HG03565 (cell line): ENCODE results near the gene TRIM24.
"Not testable (repeated sequence)": the region's sequence is repeated elsewhere in the genome, so short reads cannot be mapped to it uniquely, and the experiment has no call there.

Source experiments
- ATAC-seq: cut with Tn5 transposase; IDR thresholded peaks from one replicate; pipeline ENCODE4 v1.9.1; 2021; ENCODE audit warnings: mild to moderate bottlenecking, moderate library complexity; ENCODE audit not compliant: unreplicated experiment

The TRIM24 gene

GRCh38 chr7:138525757-138526156 is 65.7 kb downstream of the TRIM24 start:
- ATAC-seq, result no peak

- no peak for ATAC-seq
Observed at GRCh38 chr7:138527746-138528223, 67.7 kb downstream of the TRIM24 start.

GRCh38 chr7:138536833-138537232 is 76.8 kb downstream of the TRIM24 start:
- ATAC-seq, result not testable (repeated sequence)

- no peak for ATAC-seq
Observed at GRCh38 chr7:138538518-138538917, 78.5 kb downstream of the TRIM24 start.

GRCh38 chr7:138538997-138539644 is 79.1 kb downstream of the TRIM24 start:
- no peak for ATAC-seq

- ATAC-seq, result peak; percentile 97
Observed at GRCh38 chr7:138542183-138542582, 82.1 kb downstream of the TRIM24 start.

- ATAC-seq, result no peak
Observed at GRCh38 chr7:138543739-138544138, 83.7 kb downstream of the TRIM24 start.

- no peak for ATAC-seq
Observed at GRCh38 chr7:138545123-138545522, 85.1 kb downstream of the TRIM24 start.

GRCh38 chr7:138546064-138546619 is 86.1 kb downstream of the TRIM24 start:
- no peak for ATAC-seq

GRCh38 chr7:138546829-138547228 is 86.8 kb downstream of the TRIM24 start:
- ATAC-seq, result no peak

- no peak for ATAC-seq
Observed at GRCh38 chr7:138549082-138549481, 89.0 kb downstream of the TRIM24 start.

- no peak for ATAC-seq
Observed at GRCh38 chr7:138550337-138550736, 90.3 kb downstream of the TRIM24 start.

GRCh38 chr7:138551102-138551501 is 91.0 kb downstream of the TRIM24 start:
- no peak for ATAC-seq

GRCh38 chr7:138553805-138554204 is 93.7 kb downstream of the TRIM24 start:
- ATAC-seq, result no peak

GRCh38 chr7:138554674-138555073 is 94.6 kb downstream of the TRIM24 start:
- no peak for ATAC-seq

- ATAC-seq, result no peak
Observed at GRCh38 chr7:138555684-138556083, 95.6 kb downstream of the TRIM24 start.

GRCh38 chr7:138556771-138557484 is 96.9 kb downstream of the TRIM24 start:
- ATAC-seq, result no peak

- no peak for ATAC-seq
Observed at GRCh38 chr7:138559448-138559847, 99.4 kb downstream of the TRIM24 start.

GRCh38 chr7:138563808-138564207 is 103.7 kb downstream of the TRIM24 start:
- no peak for ATAC-seq

GRCh38 chr7:138564365-138564764 is 104.3 kb downstream of the TRIM24 start:
- ATAC-seq, result no peak

GRCh38 chr7:138565071-138565450 is 105.0 kb downstream of the TRIM24 start:
- ATAC-seq, result no peak

GRCh38 chr7:138565451-138566114 is 105.5 kb downstream of the TRIM24 start:
- no peak for ATAC-seq
